ENCODE data around the gene MPDZ. TPM values are rescaled to one million over a fixed set of nuclear protein-coding genes. Genes with fewer than 3 reads are reported as not detected.
A peak's percentile ranks its signal among the peaks of the same experiment; 100 is the strongest.

MPDZ gene
- total RNA-seq, 2 donors from 2014 or later, result 52.3 to 63.1 TPM

DNA sequence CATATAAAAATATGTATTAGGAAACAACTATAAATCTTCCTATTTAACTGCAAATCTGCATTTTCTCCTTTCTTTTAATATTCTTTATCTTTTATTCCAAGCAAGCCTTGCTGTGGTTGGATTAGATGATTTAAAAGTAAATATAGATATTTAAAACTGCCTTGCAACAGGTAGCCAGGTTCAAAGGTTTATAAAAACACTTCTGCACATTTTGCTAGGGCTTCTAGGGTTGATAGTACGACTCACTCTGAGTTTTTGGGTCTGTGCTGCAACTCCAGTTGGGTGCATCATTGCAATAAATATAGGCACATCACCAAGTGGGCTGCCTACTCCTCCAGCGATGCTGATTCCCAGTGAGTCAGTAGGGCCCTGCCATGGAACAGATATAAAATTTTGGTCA, 167.7 kb downstream of the MPDZ start:
- DNase-seq, result no peak
- ATAC-seq, result no peak
- intact Hi-C loops (cut with DNase I), result no loop called here

DNA sequence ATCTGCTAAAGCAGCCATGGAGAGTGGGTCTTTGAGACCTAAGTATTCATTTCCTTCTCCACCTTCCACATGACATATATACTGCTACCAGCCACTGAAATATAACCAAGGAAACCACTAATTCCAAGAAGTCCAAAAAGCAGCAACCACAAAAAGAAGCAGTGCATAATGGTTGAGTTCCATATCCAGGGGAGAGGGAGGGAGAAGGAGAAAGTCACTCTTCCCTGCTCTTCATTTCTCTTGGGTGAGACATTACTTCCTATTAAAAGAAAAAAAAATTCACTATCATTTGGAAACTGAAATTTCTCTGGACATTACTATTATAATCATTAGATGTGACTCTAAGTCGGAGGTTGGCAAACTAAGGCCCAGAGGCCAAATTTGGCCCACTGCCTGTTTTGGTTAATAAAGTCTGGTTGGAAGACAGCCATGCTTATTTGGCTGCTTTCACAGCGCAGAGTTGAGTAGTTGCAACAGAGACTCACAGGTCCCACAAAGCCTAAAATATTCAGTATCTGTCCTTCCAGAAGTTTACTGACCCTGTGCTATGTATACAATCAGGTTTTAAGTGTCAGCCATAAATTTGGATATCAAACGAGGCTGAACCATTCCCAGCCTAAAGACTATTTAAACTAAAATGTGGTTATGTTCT, 168.6 kb downstream of the MPDZ start:
- DNase-seq, result peak; percentile 46
- intact Hi-C loops (cut with DNase I), result no loop called here
- peak; percentile 37 to 80 for ATAC-seq

DNA sequence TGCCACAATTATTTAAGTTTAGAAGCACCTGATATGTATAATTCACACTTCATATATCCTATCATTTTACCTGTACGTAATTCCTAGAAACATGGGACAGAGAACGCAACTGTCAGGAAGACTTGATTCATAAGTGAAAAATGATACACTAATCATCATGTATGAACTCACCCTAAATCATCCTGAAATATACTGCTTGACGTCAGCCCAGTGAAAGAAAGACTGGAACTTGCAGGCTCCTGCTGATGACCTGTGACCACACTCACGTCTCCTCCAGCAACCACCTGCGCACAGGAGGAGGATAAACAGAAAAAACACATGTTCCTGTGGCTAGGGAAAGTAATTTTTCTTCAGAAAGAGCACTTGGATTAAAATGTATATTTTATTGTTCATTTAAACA, 169.7 kb downstream of the MPDZ start:
- ATAC-seq (no peak), DNase-seq (no peak)
- intact Hi-C loops (cut with DNase I), result no loop called here

DNA sequence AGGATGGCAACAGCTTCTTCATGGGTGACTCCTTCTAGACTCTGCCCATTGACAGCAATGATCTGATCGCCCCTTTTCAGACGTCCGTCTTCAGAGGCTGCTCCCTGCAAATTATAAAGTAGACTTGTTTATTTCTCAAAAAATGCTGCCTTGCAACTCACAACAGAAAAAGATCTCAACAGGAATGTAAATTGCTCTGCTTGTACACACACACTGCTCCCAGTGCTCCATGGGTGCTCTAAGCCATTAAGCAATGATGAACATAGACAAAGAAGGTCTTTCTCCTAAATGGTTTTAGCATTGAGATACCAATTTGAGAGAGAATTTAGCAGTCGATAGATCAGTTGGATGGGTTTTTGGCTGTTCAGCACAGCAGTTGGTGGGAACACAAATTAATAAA, 172.5 kb downstream of the MPDZ start:
- DNase-seq, result no peak
- intact Hi-C loops (cut with DNase I), result no loop called here
- no peak for ATAC-seq

DNA sequence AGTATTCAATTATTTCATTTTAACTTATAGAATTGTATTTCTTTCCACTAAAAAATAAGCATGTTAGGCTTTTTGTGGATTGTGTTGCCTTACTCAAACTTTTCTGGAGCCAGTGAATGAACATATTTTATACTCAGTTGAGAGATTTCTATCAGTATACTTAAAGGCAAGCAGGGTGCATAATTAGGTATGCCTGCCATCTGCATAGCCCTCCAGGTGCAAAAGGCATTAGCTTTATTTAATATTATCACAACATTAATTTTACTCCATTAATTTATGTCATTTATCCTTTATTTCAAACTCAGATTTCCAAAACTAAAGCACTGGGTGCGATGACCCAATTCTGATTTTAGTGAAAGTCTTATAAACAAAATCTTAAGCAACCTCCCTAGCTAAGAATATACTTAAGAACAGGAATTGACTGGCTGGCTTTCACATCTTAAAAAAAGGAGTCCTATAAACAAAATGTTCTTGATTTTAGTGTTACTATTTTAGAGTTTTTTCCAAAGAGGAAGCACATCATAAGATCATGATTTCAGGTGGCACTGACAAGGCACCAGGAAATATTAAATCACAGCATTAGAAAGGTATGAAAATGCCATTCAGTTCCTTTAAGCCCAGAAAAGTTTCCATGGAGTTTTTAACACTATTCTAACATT, 178.4 kb downstream of the MPDZ start:
- ATAC-seq (no peak), DNase-seq (no peak)
- intact Hi-C loops (cut with DNase I), result no loop called here

DNA sequence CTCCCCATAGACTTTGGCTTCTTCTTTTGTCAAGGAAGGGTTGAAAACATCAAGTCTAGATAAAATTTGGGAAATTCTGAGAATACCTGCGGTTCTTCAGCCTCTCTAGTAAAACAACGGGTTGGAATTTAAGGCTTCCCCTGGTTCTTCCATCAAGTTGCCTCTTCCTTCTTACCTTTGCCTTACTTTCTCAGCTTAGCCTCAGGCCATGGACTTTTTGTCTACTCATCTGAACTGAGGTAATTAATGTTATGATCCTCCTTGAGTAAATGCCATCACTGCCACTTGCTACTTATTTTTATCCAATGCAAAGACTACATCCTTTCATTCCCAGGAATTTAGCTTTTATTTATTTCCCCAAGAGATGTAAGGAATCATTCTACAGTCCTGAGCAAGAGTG, 184.4 kb downstream of the MPDZ start:
- no peak for DNase-seq
- intact Hi-C loops (cut with DNase I), result no loop called here
- no peak for ATAC-seq

DNA sequence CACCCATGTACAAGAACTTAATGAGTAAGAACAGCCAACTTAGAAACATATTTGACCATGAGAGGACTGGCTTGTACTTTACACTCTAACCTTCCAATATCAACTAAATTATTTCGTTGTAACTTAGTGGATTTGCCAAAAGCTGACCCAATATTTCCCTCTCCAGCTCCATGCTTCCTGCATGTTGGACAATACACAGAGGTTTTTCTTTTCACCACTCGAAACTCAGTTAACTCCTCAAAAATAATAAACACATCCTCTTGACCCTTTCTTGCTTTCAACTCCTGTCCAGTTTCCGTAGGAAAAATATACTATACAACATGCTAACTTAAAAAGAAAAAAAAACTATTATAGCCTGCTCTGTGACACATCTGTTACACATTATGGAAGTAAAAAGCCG, 188.9 kb downstream of the MPDZ start:
- DNase-seq (no peak), ATAC-seq (no peak)
- intact Hi-C loops (cut with DNase I), result loop anchor here in 1 of 2 donors (5.0 kb wide), 1 partner anchor 368 kb away; no protein-coding TSS in a partner anchor

DNA sequence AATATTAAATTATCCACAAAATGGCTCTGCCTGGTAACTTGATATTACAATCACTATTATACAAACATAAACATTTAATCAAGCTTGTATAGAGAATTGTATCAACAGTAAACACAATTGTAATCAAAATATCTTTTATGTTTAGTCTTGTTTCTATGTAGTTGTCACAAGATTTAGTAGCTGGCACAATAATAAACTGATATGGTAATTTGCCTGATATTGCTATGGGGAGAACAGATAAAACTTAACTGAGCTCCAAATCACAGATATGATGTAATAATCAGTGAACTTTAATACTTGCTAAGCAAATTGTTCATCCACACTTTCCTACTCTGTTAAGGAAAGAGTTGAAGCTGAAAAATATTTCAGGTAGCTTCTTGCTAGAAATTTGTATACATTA, 189.8 kb downstream of the MPDZ start:
- ATAC-seq, result no peak
- intact Hi-C loops (cut with DNase I), result loop anchor here (2.0 to 10.0 kb wide), 4 partner anchors 55 to 367 kb away; no protein-coding TSS in a partner anchor
- no peak for DNase-seq

DNA sequence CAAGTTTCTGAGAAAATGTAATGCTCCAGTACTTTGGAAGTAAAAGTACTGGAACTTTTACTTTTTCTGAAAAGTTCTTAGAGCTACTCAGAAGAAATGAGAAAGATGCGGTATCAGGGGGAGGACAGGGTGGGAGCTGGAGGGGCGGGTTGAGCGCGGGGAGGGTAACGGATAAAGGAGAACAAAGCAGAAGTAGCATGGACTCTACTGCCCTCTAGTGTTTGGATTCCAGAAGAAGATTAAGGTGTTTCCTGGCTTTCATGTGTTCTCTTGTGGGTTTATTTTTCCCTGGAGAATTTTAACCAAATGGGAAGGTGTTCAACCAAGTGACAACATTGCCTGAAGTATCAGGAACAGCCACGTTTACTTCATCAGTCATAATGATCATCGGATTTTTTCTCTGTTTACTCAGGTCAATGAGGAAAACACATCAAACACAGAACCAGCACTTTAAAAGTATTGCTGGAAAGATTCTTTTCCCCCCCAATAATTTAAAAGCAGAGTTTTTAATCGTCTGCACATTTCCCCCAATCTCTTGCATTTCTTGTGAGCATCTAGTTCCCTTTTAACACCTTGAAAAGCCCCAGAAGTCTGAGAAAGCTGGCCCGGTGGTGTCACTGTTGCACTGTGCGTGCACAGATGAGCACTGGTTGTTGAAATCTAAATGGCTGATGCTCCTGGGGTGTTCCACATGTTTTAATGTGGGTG, 190.6 kb downstream of the MPDZ start:
- intact Hi-C loops (cut with DNase I), result loop anchor here (2.0 to 10.0 kb wide), 3 partner anchors 54 to 366 kb away; no protein-coding TSS in a partner anchor
- DNase-seq (peak; percentile 20), ATAC-seq (peak; percentile 70 to 71)

DNA sequence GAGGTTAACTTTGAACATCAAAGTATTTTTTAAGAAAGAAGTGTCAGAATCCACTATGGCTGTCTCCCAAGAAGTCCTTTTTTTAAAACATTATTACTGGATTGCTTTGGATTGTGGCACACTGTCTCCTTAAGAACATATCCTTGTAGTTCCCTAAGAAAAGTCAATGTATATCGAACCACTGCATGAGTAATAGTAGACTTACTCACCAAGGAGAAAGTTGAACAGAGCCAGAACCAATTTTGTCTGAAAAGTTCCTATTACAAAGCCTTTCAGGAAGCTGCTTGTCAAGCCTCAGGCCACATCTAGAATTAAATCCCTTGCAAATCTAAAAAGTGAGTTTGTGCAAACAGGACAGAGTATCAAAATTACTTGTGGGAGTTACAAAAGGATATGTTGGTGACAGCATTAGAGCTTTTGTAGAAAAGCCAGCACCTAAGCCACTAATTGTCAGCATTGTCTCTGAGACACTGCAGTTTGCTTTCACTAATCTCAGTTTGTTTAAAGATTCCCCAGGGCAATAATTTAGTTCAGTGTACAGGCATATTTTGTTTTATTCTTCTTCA, 195.4 kb downstream of the MPDZ start:
- no peak for ATAC-seq
- intact Hi-C loops (cut with DNase I), result loop anchor here in 1 of 2 donors (10.0 kb wide), 1 partner anchor 49 kb away; no protein-coding TSS in a partner anchor
- DNase-seq, result no peak

DNA sequence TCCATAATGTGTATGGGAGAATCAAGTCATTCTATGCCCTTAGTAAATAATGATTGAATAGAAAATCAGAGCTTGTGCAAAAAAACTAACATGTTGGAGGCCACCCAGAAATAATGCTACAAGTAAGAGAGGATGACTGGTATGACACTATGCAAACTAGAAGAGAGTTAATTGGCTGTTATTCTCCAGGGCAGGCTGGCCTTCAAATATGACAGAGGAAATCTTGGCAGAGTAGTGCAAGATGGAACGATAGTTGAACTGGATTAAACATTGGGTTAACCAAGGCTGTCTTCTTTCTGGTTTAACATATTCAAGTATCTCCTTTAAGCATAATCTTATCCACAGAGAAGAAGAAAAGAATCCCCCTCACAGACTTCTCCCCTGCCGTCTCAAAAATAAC, 196.1 kb downstream of the MPDZ start:
- intact Hi-C loops (cut with DNase I), result loop anchor here in 1 of 2 donors (10.0 kb wide), 1 partner anchor 49 kb away; no protein-coding TSS in a partner anchor
- DNase-seq (no peak), ATAC-seq (no peak)

DNA sequence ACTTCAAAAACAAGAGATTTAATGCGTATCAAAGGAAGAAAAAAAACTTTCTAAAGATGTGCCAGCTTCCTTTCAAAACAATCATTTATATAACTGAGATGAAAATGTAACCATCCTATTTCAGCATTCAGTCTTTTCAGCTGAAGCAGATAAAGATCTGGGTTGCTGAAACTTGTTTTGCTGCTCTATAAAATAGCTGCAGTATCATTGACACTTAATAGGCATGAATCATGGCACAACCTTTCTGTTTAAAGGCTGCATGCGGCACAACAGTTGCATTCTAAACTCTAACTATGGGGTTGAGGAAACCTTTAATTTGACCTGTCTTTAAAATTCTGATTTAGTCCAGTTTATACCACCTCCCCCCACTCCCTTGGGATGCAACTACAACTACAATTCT, 196.7 kb downstream of the MPDZ start:
- DNase-seq (no peak), ATAC-seq (no peak)
- intact Hi-C loops (cut with DNase I), result loop anchor here in 1 of 2 donors (10.0 kb wide), 1 partner anchor 48 kb away; no protein-coding TSS in a partner anchor

DNA sequence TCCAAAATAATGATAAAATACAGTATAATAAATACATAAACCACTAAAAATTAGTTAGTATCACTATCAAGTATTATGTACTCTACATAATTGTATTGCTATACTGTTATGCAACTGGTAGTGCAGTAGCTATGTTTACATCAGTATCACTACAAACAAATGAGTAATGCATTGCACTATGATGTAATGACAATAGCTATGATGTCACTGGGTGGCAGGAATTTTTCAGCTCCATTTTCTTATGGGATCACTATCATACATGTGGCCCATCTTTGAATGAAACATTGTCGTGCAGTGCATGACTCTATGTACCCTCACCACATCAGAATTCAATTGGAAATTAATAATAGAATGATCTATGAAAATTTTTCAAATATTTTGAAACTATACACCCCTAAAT, 201.3 kb downstream of the MPDZ start:
- no peak for ATAC-seq
- DNase-seq, result no peak
- intact Hi-C loops (cut with DNase I), result no loop called here

DNA sequence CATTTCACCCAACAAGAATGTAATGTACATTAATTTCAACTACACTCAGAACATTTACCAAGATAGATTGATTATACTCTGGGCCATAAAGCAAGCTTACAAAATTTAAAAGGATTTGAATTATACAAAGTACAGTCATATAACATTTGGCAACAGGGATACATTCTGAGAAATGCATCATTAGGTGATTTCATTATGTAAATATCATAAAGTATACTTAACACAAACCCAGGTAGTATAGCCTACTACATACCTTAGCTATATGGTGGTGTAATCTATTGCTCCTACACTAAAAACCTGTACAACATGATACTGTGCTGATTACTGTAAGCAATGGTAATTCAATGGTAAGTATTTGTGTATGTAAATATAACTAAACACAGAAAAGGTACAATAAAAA, 202.9 kb downstream of the MPDZ start:
- ATAC-seq, result no peak
- DNase-seq, result no peak
- intact Hi-C loops (cut with DNase I), result no loop called here

DNA sequence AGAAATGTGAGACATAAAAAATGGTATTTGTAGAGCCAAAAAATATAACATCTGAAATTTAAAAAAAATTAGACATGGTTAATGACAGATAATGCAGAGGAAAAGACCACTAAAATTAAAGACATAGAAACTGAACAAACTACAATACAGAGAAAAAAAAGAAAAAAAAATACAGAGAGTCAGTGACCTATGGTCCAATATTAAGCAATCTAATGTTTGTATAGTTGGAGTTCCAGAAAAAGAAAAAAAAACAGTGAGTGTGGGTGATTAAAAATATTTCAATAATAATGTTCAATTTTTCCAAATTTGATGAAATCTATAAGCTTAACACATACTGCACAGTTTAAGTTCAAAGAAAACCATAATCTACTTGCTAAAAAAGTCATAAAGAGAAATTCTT, 207.6 kb downstream of the MPDZ start:
- DNase-seq (no peak), ATAC-seq (no peak)
- intact Hi-C loops (cut with DNase I), result no loop called here

DNA sequence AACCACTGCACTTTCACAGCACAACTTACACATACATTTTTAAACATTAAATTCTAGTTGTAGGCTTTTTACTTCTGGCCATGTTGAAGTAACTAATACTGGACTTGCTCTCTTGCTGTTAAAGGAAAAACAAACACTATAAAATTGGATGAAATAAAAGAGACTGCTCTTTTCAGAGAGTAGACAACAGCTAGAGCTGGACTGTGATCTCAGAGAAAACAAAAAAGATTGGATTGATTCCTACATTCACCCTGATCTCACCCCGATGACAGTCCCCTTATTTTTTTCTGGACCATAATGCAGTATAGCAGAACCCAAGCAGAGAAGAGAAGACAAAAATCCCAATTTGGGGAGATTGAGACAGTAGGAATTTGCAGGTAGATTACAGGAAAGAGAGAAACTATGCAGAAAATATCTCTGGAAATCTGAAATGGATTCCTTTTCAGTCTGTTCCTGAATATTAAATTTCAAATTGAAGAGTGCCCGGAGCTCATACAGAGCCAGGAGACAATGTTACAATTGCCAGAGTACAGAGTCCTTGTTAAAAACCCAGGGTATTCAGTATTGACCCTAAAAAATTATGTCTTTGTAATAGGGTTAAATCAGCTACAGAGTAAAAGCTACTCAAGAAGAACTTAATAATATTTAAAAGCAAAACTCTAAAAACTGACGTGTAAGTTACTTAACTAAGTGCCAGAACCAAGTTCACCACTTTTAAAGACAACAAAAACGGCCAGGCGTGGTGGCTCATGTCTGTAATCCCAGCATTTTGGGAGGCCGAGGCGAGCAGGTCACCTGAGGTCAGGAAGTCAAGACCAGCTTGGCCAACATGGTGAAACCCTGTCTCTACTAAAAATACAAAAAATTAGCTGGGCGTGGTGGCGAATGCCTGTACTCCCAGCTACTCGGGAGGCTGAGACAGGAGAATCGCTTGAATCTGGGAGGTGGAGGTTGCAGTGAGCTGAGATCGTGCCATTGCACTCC, 208.6 kb downstream of the MPDZ start:
- intact Hi-C loops (cut with DNase I), result no loop called here
- ATAC-seq (no peak), DNase-seq (no peak)

DNA sequence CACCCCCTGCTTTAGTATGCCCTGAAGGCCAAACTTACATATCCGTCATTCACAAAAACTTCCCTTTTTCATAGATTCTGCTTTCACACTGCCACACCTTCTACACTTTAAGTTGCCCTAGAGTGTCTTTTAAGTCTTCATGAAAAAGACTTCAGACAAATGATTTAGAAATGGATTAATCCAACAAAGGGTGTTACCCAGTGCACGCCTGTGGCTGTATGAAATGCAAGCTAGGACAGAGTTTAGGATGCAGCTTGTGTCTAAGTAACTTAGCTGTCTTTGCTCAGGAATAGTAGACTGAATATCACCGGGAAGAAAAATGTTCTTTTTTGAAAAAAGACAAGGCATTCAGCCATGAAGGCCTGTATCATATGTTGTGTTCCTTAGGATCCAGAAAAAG, 210.0 kb downstream of the MPDZ start:
- DNase-seq (no peak), ATAC-seq (no peak)
- intact Hi-C loops (cut with DNase I), result no loop called here

DNA sequence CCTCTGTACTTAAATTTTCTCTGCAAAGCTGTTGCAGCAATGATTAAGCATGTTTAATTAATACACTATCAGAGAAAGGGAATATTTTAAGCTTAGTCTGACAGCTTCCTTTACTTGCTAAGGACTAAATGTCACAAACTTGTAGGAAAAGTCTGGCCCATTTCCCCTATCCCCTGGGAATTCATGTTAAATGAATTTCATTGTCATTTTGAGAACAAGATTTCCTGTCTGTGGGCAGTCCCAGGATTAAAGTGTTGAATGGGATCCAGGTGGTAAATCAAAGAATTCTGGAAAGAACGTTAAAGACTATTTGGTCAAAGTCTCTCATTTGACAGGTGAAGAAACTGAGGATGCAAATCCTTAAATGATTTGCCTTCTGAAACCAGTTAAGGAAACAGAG, 214.8 kb downstream of the MPDZ start:
- intact Hi-C loops (cut with DNase I), result no loop called here
- ATAC-seq (no peak), DNase-seq (no peak)
